Measurements from ENCODE around the gene PCCA.

The PCCA gene

DNA sequence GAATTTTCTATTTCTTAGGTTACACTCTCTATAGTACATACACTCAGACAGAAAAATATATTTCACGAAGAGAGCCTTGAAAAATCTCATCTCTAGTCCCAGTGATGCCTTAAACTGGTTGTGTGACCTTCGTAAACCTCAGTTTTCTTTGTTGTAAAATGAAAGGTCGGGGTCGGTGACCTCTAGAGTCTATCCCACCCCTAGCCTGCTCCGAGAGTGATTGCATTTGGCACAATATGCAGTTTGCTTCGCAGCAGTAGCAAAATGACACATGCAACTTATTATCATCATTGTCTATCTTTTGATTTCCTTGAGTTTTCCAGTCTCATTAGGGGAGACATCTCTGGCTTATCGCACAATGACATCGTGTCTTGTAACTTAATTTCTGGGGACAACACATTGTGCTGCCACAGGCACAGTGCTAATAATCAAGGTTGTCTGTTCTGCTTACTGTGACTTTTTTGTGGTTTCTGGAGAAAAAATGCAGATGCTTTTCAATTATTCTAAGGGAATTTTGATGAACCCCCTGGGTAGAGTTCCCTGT, 384.7 kb downstream of the PCCA start:
- no peaks in the 10 kb centered on the region for H3K27me3 ChIP-seq (ENCODE audit: insufficient read depth, insufficient read length)
- TF ChIP-seq ZNF274 (IDR thresholded peaks at IDR 0.05; ENCODE audit: low read depth, low read length) (no peak), SUZ12 (IDR thresholded peaks at IDR 0.05; ENCODE audit: extremely low read depth, insufficient read depth, insufficient read length) (no peak), YY1 (IDR thresholded peaks at IDR 0.05; ENCODE audit: insufficient read depth, insufficient read length) (no peak)
- no peaks in the 10 kb centered on the region for H3K9me3 ChIP-seq (ENCODE audit: insufficient read depth, low read length)
- no peak for DNase-seq (ENCODE audit: low read depth, low spot score)
- H3K4me1 ChIP-seq (ENCODE audit: insufficient read depth, insufficient read length) = peaks cover 8% of the 10 kb centered on the region
- no peak overlapping the region for H3K9ac ChIP-seq (ENCODE audit: insufficient read length, low read depth)
- no peaks in the 10 kb centered on the region for H3K36me3 ChIP-seq (ENCODE audit: insufficient read depth, insufficient read length, low read length)
- no peak overlapping the region for H3K4me3 ChIP-seq (ENCODE audit: insufficient read length, low read depth)

DNA sequence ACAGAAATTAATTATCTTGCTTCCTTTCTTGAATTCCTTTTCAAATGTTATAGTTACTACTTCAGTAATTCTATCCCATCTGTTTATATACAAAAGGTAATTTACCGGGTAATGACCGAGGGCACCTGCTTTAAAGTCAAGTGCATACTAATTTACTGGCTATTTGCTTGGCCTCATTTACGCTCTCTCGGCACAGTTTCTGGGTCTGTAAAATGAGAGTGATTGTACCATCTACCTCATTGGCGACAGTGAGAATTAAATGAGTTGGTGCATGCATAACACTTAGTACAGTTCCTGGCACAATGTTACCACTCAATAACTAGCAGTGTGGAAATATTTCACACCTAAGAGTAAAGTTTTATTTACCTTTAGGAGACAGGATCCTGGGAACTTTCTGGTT, 388.1 kb downstream of the PCCA start:
- Histone ChIP-seq H3K9ac (ENCODE audit: insufficient read length, low read depth) (no peak overlapping the region), H3K36me3 (ENCODE audit: insufficient read depth, insufficient read length, low read length) (no peaks in the 10 kb centered on the region), H3K9me3 (ENCODE audit: insufficient read depth, low read length) (no peaks in the 10 kb centered on the region), H3K4me3 (ENCODE audit: insufficient read length, low read depth) (no peak overlapping the region), H3K4me1 (ENCODE audit: insufficient read depth, insufficient read length) (peaks cover 7% of the 10 kb centered on the region), H3K27me3 (ENCODE audit: insufficient read depth, insufficient read length) (no peaks in the 10 kb centered on the region)
- TF ChIP-seq SUZ12 (IDR thresholded peaks at IDR 0.05; ENCODE audit: extremely low read depth, insufficient read depth, insufficient read length) (no peak), YY1 (IDR thresholded peaks at IDR 0.05; ENCODE audit: insufficient read depth, insufficient read length) (no peak), ZNF274 (IDR thresholded peaks at IDR 0.05; ENCODE audit: low read depth, low read length) (no peak)
- no peak for DNase-seq (ENCODE audit: low read depth, low spot score)

DNA sequence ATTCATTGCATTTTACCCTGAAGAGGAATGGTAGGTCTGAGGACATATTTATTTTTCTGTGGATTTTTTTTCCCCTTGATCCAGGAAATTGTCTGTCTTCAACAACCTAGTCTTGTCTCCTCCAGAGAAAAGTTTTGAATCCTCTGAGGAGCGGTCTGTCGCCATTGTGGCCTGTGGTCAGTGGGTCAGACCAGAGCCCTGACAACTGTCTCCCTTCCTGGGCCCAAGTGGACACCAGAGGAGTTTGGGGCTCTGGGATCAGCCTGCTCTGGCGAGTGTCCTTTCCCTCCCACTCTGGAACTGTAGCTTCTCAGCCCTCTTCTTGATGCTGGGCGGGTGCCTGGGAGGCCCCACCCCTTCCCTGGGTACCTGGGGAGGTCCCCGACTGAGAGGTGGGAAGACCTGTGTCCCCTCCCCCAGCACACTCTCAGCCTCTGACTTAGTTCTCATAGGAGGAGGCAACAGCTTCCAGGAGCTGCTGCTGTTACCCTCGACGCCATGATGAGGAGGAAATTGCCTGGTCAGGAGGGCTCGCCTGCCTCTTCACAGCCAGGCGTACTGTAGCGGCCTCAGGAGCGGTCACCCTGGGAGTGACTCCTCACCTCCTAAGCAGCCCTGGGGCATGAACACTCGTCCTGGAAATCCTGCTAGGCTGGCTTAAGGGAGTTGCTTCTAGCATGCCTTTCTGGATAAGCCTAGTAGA, 389.4 kb downstream of the PCCA start:
- no peak overlapping the region for H3K4me3 ChIP-seq (ENCODE audit: insufficient read length, low read depth)
- H3K27me3 ChIP-seq (ENCODE audit: insufficient read depth, insufficient read length) = no peaks in the 10 kb centered on the region
- H3K4me1 ChIP-seq (ENCODE audit: insufficient read depth, insufficient read length) = no peaks in the 10 kb centered on the region
- no peak for TF ChIP-seq YY1 (IDR thresholded peaks at IDR 0.05; ENCODE audit: insufficient read depth, insufficient read length)
- no peak for TF ChIP-seq ZNF274 (IDR thresholded peaks at IDR 0.05; ENCODE audit: low read depth, low read length)
- no peak for TF ChIP-seq SUZ12 (IDR thresholded peaks at IDR 0.05; ENCODE audit: extremely low read depth, insufficient read depth, insufficient read length)
- H3K9ac ChIP-seq (ENCODE audit: insufficient read length, low read depth) = no peak overlapping the region
- no peaks in the 10 kb centered on the region for H3K36me3 ChIP-seq (ENCODE audit: insufficient read depth, insufficient read length, low read length)
- no peak for DNase-seq (ENCODE audit: low read depth, low spot score)
- no peaks in the 10 kb centered on the region for H3K9me3 ChIP-seq (ENCODE audit: insufficient read depth, low read length)

DNA sequence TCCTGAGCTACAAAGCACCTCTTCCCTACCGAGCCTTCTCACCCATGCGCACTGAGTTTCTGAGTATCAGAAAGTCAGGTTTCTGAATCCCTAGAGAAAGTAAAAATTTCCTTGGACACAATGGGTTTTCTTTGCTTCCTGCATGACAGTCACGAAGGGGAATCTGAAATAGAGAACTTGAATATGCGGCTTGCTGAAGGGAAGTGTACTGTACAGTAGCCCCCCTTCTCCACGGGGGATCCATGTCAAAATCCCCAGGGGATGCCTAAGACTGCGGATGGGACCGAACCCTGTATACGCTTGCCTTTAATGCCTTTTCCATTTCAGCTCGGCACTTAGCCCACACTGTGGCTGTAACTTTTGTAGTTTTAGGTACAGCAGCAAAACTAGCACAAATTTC, 391.8 kb downstream of the PCCA start:
- DNase-seq (ENCODE audit: low read depth, low spot score) = no peak
- no peak overlapping the region for H3K4me3 ChIP-seq (ENCODE audit: insufficient read length, low read depth)
- H3K9ac ChIP-seq (ENCODE audit: insufficient read length, low read depth) = no peak overlapping the region
- TF ChIP-seq ZNF274 (IDR thresholded peaks at IDR 0.05; ENCODE audit: low read depth, low read length) = no peak
- no peak for TF ChIP-seq YY1 (IDR thresholded peaks at IDR 0.05; ENCODE audit: insufficient read depth, insufficient read length)
- no peak for TF ChIP-seq SUZ12 (IDR thresholded peaks at IDR 0.05; ENCODE audit: extremely low read depth, insufficient read depth, insufficient read length)
- no peaks in the 10 kb centered on the region for H3K9me3 ChIP-seq (ENCODE audit: insufficient read depth, low read length)
- H3K4me1 ChIP-seq (ENCODE audit: insufficient read depth, insufficient read length) = no peaks in the 10 kb centered on the region
- no peaks in the 10 kb centered on the region for H3K36me3 ChIP-seq (ENCODE audit: insufficient read depth, insufficient read length, low read length)
- H3K27me3 ChIP-seq (ENCODE audit: insufficient read depth, insufficient read length) = no peaks in the 10 kb centered on the region

DNA sequence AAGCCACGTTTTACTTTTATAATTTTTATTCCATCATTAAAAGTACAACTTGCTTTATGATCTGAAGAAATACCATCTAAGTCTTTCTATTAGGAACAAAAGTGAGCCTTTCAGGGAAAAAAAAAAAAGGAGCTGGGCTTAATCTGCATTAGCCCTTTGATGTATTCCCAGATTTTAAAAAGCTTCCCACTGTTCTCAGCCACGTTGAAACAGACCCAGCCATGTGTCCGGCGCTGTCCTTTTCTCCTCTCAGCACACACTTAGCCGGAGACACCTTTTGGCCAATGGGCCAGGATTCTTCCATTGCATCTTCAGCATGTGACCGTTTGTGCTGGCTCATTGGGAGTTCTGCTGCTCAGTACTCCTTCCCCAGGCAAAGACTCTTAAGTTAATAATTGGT, 394.2 kb downstream of the PCCA start:
- no peak for DNase-seq (ENCODE audit: low read depth, low spot score)
- Histone ChIP-seq H3K4me3 (ENCODE audit: insufficient read length, low read depth) (no peak overlapping the region), H3K4me1 (ENCODE audit: insufficient read depth, insufficient read length) (no peaks in the 10 kb centered on the region), H3K36me3 (ENCODE audit: insufficient read depth, insufficient read length, low read length) (no peaks in the 10 kb centered on the region), H3K27me3 (ENCODE audit: insufficient read depth, insufficient read length) (no peaks in the 10 kb centered on the region), H3K9ac (ENCODE audit: insufficient read length, low read depth) (no peak overlapping the region), H3K9me3 (ENCODE audit: insufficient read depth, low read length) (no peaks in the 10 kb centered on the region)
- TF ChIP-seq SUZ12 (IDR thresholded peaks at IDR 0.05; ENCODE audit: extremely low read depth, insufficient read depth, insufficient read length) = no peak
- no peak for TF ChIP-seq YY1 (IDR thresholded peaks at IDR 0.05; ENCODE audit: insufficient read depth, insufficient read length)
- TF ChIP-seq ZNF274 (IDR thresholded peaks at IDR 0.05; ENCODE audit: low read depth, low read length) = no peak

DNA sequence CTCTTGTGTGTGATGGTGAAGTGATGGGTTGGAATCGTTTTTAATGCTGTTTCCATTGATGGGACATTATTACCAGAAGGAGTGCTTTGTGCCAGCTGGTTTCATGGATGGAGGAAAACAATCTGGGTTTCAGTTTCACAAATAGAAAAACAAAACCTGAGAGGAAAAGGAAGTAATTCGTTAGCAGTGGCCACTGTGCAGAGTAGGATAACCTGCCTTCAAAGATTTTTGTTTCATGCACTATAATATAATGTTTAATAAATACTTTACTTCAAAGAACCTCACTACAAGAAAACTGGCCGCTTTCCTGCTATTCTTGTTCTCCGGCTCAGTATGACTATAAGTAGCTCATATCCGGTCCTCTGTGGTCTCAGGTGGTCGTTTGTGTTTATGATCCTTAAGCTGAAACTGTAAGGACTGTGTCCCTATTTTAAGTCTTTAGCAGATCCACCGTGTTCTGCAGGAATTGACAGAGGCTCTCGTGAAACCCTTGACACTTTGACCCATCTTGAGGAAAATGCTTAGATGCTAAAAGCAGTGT, 395.0 kb downstream of the PCCA start:
- Histone ChIP-seq H3K36me3 (ENCODE audit: insufficient read depth, insufficient read length, low read length) (no peaks in the 10 kb centered on the region), H3K27me3 (ENCODE audit: insufficient read depth, insufficient read length) (no peaks in the 10 kb centered on the region), H3K9ac (ENCODE audit: insufficient read length, low read depth) (no peak overlapping the region), H3K9me3 (ENCODE audit: insufficient read depth, low read length) (no peaks in the 10 kb centered on the region), H3K4me1 (ENCODE audit: insufficient read depth, insufficient read length) (no peaks in the 10 kb centered on the region), H3K4me3 (ENCODE audit: insufficient read length, low read depth) (no peak overlapping the region)
- TF ChIP-seq SUZ12 (IDR thresholded peaks at IDR 0.05; ENCODE audit: extremely low read depth, insufficient read depth, insufficient read length) (no peak), ZNF274 (IDR thresholded peaks at IDR 0.05; ENCODE audit: low read depth, low read length) (no peak), YY1 (IDR thresholded peaks at IDR 0.05; ENCODE audit: insufficient read depth, insufficient read length) (no peak)
- DNase-seq (ENCODE audit: low read depth, low spot score) = no peak

DNA sequence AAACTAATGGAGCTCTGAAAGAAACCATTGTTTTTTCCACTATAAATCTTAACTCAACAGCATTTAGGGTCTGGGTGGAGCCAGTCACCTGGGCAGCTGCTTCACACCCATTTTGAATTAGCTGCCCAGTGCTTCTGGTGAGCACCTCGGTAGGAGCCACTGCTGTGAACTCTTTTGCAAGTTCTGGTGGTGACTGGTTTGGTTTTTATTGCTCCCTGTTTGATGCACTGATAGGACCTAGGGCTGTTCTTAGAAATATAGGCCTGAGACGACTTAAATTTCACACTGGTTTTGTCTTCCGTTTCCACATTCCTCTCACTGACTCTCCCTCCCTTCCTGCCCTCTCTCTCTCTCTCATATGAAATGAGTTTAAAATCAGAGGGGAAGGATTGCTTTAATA, 395.8 kb downstream of the PCCA start:
- no peaks in the 10 kb centered on the region for H3K4me1 ChIP-seq (ENCODE audit: insufficient read depth, insufficient read length)
- TF ChIP-seq YY1 (IDR thresholded peaks at IDR 0.05; ENCODE audit: insufficient read depth, insufficient read length) (no peak), SUZ12 (IDR thresholded peaks at IDR 0.05; ENCODE audit: extremely low read depth, insufficient read depth, insufficient read length) (no peak), ZNF274 (IDR thresholded peaks at IDR 0.05; ENCODE audit: low read depth, low read length) (no peak)
- no peak overlapping the region for H3K9ac ChIP-seq (ENCODE audit: insufficient read length, low read depth)
- no peaks in the 10 kb centered on the region for H3K27me3 ChIP-seq (ENCODE audit: insufficient read depth, insufficient read length)
- H3K36me3 ChIP-seq (ENCODE audit: insufficient read depth, insufficient read length, low read length) = no peaks in the 10 kb centered on the region
- DNase-seq (ENCODE audit: low read depth, low spot score) = no peak
- no peak overlapping the region for H3K4me3 ChIP-seq (ENCODE audit: insufficient read length, low read depth)
- no peaks in the 10 kb centered on the region for H3K9me3 ChIP-seq (ENCODE audit: insufficient read depth, low read length)
